Right atrium auricular region (tissue), 2 donors: ENCODE results near the gene TSSK6. TPM values are rescaled to one million over a fixed set of nuclear protein-coding genes. Genes with fewer than 3 reads are reported as not detected.

ENCODE experiments used
- DNase-seq: peaks from one replicate; pipeline ENCODE4 v3.0.0-alpha.2; 2019; ENCODE audit warnings: low spot score
- H3K27ac ChIP-seq, 2 donors: fragments of 200-600 bp; sonication (generic); 1 replicate in 1 of 2; 2 replicates in 1 of 2; pipeline ENCODE4 v1.5.1; 2016 to 2019
- H3K27me3 ChIP-seq, 2 donors: fragments of 200-600 bp; sonication (generic); one replicate each; pipeline versions ENCODE4 v1.5.1 to v1.6.0; 2017 to 2019
- H3K36me3 ChIP-seq: fragments of 200-600 bp; sonication (generic); one replicate; pipeline ENCODE4 v1.5.1; 2016
- H3K4me1 ChIP-seq, 2 donors: fragments of 200-600 bp; sonication (generic); one replicate each; pipeline versions ENCODE4 v1.5.1 to v1.6.0; 2017 to 2019
- H3K4me3 ChIP-seq, 2 donors: fragments of 200-600 bp; sonication (generic); 1 replicate in 1 of 2; 2 replicates in 1 of 2; pipeline ENCODE4 v1.5.1; 2017 to 2019; ENCODE audit warnings: mild to moderate bottlenecking in 1 of 2, moderate library complexity in 1 of 2
- H3K9me3 ChIP-seq, 2 donors: fragments of 200-600 bp; sonication (generic); one replicate each; pipeline ENCODE4 v1.5.1; 2019
- total RNA-seq, 2 donors: library from RNA; depleted of rRNA; stranded (reverse); fragments of >200 nt; gene quantifications; one replicate each; pipeline ENCODE4 v1.1.0, GENCODE V29; 2016
- TF ChIP-seq, protein P1 (sequence below), 2 donors: fragments of 200-600 bp; sonication (generic); IDR thresholded peaks; one replicate each; pipeline ENCODE4 v1.5.1; 2019; ENCODE audit warnings: antibody characterized with exemption in 2 of 2

Gene TSSK6
- total RNA-seq, 2 donors from 2014 or later = 1.2 to 1.3 TPM

DNA sequence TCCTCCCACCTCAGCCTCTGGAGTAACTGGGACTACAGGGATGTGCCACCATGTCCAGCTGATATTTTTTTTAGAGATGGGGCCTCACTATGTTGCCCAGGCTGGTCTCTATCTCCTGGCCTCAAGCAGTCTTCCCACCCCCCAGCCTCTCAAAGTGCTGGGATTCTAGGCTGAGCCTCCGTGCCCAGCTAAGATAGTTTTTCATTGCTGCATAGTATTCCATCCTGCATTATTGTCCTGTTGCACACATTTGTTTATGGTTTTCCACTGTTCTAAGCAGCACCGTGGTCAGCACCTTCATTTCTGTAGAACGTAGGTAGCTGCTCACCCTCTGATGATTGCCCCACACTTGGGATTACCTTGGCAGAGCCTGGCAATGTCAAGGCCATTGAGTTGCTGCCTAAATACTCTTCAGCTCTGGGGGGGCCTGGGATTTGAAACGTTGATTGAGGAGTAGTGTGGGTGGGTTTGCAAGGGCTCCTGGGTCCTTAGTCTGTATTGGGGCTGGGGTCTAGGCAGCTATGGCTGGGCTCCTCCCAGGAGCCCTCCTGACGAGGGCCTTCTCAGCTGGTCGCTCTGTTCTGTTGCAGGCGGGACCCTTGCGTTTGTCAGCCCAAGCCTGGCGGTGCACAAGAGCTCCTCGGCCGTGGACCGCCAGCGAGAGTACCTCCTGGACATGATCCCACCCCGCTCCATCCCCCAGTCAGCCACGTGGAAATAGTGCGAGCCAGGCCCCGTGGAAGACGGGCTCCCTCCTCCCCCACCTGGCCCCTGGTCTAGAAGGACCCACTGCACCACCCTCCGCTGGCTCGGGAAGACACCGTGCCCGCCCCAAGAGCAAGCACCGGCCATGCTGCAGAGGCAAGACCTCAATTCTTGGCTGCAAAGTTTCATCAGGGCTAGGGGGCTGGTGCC is 10.3 kb downstream of the TSSK6 start:
- Histone ChIP-seq H3K36me3 (peaks cover 68% of the 10 kb centered on the region), H3K4me1 (no peaks in the 10 kb centered on the region), H3K4me3 (no peak overlapping the region), H3K27me3 (no peaks in the 10 kb centered on the region), H3K27ac (no peak overlapping the region), H3K9me3 (no peaks in the 10 kb centered on the region)
- TF ChIP-seq, protein P1, sequence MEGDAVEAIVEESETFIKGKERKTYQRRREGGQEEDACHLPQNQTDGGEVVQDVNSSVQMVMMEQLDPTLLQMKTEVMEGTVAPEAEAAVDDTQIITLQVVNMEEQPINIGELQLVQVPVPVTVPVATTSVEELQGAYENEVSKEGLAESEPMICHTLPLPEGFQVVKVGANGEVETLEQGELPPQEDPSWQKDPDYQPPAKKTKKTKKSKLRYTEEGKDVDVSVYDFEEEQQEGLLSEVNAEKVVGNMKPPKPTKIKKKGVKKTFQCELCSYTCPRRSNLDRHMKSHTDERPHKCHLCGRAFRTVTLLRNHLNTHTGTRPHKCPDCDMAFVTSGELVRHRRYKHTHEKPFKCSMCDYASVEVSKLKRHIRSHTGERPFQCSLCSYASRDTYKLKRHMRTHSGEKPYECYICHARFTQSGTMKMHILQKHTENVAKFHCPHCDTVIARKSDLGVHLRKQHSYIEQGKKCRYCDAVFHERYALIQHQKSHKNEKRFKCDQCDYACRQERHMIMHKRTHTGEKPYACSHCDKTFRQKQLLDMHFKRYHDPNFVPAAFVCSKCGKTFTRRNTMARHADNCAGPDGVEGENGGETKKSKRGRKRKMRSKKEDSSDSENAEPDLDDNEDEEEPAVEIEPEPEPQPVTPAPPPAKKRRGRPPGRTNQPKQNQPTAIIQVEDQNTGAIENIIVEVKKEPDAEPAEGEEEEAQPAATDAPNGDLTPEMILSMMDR (IDR thresholded peaks at IDR 0.05) = no peak
- DNase-seq = no peak

DNA sequence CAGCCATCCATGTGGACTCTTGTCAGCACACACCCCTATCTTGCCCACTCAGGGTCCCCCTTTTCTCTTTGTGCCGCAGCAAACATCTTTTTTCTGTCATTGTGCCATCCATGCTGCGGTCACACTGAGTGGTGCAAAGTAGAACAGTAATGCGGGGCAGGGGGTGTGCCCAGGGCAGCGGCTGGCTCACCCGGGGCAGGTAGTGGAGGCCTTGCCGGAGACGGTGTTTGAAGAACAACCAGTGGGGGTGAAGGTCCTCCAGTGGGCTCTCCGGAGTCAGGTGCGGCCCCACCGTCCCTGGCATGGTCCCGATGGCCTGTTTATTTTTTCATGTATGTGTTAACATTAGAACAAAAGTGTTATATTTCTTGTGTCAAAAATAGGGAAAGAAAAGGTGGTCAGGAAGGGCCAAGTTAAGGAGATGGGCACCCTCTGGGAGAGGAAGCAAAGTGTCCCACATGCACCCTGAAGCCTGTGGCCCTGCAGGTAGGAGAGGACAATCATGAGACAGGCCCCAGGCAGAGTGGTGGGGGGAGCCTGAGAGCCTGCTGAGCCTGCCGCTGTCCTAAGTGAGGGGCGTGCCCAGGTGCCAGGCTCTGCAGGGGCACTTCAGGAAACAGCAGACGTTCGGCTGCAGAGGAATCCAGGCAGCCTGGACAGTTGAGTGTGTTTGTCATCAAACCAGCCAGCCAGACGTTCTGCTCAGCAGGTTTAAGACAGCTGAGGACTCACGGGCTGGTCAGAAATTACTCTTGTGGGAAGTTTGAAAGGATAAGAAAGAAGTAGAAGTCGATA is 12.3 kb downstream of the TSSK6 start:
- Histone ChIP-seq H3K4me3 (no peak overlapping the region), H3K36me3 (peaks cover 88% of the 10 kb centered on the region), H3K27me3 (no peaks in the 10 kb centered on the region), H3K4me1 (no peaks in the 10 kb centered on the region), H3K9me3 (no peaks in the 10 kb centered on the region), H3K27ac (no peak overlapping the region)
- no peak for DNase-seq
- TF ChIP-seq, protein P1 (IDR thresholded peaks at IDR 0.05) = no peak

DNA sequence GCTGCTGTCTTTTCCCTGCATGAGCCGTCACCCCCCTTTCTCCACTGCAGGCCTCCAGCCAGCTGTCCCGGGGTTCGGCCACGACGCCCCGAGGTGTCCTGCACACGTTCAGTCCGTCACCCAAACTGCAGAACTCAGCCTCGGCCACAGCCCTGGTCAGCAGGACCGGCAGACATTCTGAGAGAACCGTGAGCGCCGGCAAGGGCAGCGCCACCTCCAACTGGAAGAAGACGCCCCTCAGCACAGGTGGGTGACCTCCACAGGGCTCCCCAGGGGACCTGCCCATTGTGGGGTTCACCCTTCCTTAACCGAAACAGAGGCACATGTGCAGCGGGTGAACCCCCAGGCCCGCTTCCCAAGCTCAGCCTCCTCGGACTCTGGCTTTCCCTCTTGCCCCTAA is 13.1 kb downstream of the TSSK6 start:
- no peaks in the 10 kb centered on the region for H3K4me1 ChIP-seq
- DNase-seq = no peak
- no peaks in the 10 kb centered on the region for H3K9me3 ChIP-seq
- H3K27me3 ChIP-seq = no peaks in the 10 kb centered on the region
- peaks cover 91% of the 10 kb centered on the region for H3K36me3 ChIP-seq
- no peak overlapping the region for H3K4me3 ChIP-seq
- TF ChIP-seq, protein P1 (IDR thresholded peaks at IDR 0.05) = no peak
- H3K27ac ChIP-seq = no peak overlapping the region

DNA sequence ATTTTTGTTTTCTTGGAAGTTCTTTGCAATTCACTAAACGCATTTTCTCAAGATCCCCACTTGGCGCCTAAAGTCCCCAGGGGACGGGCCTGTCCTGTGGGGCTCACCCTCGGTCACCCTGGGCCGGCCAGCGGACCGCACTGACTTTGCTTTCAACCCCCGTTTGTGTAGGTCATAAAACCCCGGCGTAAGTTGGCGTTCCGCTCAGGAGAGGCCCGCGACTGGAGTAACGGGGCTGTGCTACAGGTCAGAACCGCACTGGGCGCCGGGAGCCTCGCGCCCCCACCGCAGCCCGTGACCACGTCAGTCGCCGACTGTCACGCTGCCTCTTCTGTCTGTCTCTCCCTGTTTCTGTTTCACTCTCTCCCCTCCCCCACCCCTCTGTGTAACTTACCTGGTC is 13.6 kb downstream of the TSSK6 start:
- TF ChIP-seq, protein P1 (IDR thresholded peaks at IDR 0.05) = no peak
- DNase-seq = no peak
- Histone ChIP-seq H3K27ac (no peak overlapping the region), H3K4me3 (no peak overlapping the region), H3K9me3 (no peaks in the 10 kb centered on the region), H3K36me3 (peaks cover 93% of the 10 kb centered on the region), H3K4me1 (no peaks in the 10 kb centered on the region), H3K27me3 (no peaks in the 10 kb centered on the region)

DNA sequence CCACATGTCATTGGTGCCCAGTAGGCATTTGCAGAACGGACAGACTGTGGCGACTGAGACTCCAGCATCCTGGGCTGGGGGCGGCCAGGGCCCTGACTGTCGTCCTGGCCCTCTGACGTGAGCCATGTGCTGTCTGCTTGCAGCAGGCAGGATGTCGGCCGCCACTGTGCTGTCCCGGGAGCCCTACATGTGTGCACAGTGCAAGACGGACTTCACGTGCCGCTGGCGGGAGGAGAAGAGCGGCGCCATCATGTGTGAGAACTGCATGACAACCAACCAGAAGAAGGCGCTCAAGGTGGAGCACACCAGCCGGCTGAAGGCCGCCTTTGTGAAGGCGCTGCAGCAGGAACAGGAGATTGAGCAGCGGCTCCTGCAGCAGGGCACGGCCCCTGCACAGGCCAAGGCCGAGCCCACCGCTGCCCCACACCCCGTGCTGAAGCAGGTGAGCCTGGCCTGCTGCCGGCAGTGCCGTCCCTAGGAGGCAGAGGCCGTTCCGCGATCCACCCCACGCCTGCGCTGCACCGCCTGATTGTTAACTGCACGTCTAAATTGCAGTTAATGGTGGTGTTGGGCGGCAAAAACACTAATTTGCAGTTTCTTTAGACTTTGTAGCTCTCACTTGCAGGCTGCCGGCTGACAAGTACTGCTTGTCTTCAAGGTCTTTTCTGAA is 14.2 kb downstream of the TSSK6 start:
- Histone ChIP-seq H3K27ac (no peak overlapping the region), H3K36me3 (peaks cover 95% of the 10 kb centered on the region), H3K9me3 (no peaks in the 10 kb centered on the region), H3K4me1 (no peaks in the 10 kb centered on the region), H3K27me3 (no peaks in the 10 kb centered on the region), H3K4me3 (no peak overlapping the region)
- TF ChIP-seq, protein P1 (IDR thresholded peaks at IDR 0.05) = no peak
- DNase-seq = no peak
